Colonic mucosa (tissue), 4 donors: ENCODE data around the gene PDE9A. TPM values are rescaled to one million over a fixed set of nuclear protein-coding genes. Genes with fewer than 3 reads are reported as not detected.

Experiments
- DNase-seq: peaks from one replicate; pipeline ENCODE4 v3.0.0-alpha.2; 2020
- H3K27ac ChIP-seq: fragments of 200-600 bp; one replicate; pipeline ENCODE4 v1.8.0; 2021
- H3K27me3 ChIP-seq: fragments of 200-600 bp; one replicate; pipeline ENCODE4 v1.8.0; 2021
- H3K36me3 ChIP-seq: fragments of 200-600 bp; one replicate; pipeline ENCODE4 v1.8.0; 2021
- H3K4me1 ChIP-seq: fragments of 200-600 bp; one replicate; pipeline ENCODE4 v1.8.0; 2021; ENCODE audit warnings: mild to moderate bottlenecking
- H3K4me3 ChIP-seq: fragments of 200-600 bp; one replicate; pipeline ENCODE4 v1.8.0; 2021
- H3K9ac ChIP-seq, 2 donors: one replicate each; pipeline ENCODE4 v1.7.0; 2013; ENCODE audit warnings: control low read depth in 2 of 2, low read depth in 2 of 2, low read length in 2 of 2
- H3K9me3 ChIP-seq: fragments of 200-600 bp; one replicate; pipeline ENCODE4 v1.8.0; 2021
- intact Hi-C: fragments of 100-400 bp; cut with DNase I; formaldehyde crosslinking; loops from one replicate; pipeline ENCODE4 v1.14.1; 2022
- total RNA-seq, 2 donors: library from RNA; stranded (reverse); fragmentation: NEBNext Ultra II Directional in 1 of 2; extraction: Animal tissue kit (Norgen Biotek cat#: 25700) in 1 of 2; gene quantifications; one replicate each; pipeline ENCODE4 v1.2.1, GENCODE V29; 2021
- TF ChIP-seq, protein P1 (sequence below): fragments of 200-600 bp; IDR thresholded peaks from one replicate; pipeline ENCODE4 v1.8.0; 2022; ENCODE audit warnings: antibody characterized with exemption, mild to moderate bottlenecking
- donor health status: healthy.
- donor health status: DM: no; HTN: no; CAD: no.
- donor health status: DM: no; HTN: no; CAD: no.

Gene PDE9A
- total RNA-seq, 2 donors from 2014 or later: 37.5 to 56.0 TPM

DNA sequence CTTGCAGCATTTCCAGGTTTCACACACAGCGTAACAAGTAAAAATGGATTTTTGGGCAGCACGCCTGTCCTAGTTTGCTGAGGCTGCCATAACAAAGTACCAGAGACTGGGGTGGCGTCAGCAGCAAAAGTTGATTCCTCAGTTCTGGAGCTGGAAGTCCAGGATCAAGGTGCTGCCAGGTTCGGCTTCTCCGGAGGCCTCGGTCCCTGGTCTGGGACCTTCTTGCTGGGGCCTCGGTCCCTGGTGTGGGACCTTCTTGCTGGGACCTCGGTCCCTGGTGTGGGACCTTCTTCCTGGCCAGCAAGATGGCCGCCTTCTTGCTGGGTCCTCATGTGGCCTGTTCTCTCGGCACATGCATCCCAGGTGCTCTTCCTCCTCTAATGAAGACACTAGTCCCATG, 104.0 kb downstream of the PDE9A start:
- Histone ChIP-seq H3K9me3 (no peaks in the 10 kb centered on the region), H3K4me3 (no peak overlapping the region), H3K4me1 (no peaks in the 10 kb centered on the region), H3K36me3 (no peaks in the 10 kb centered on the region), H3K27ac (no peak overlapping the region), H3K9ac (no peak overlapping the region), H3K27me3 (no peaks in the 10 kb centered on the region)
- DNase-seq: no peak
- TF ChIP-seq, protein P1, sequence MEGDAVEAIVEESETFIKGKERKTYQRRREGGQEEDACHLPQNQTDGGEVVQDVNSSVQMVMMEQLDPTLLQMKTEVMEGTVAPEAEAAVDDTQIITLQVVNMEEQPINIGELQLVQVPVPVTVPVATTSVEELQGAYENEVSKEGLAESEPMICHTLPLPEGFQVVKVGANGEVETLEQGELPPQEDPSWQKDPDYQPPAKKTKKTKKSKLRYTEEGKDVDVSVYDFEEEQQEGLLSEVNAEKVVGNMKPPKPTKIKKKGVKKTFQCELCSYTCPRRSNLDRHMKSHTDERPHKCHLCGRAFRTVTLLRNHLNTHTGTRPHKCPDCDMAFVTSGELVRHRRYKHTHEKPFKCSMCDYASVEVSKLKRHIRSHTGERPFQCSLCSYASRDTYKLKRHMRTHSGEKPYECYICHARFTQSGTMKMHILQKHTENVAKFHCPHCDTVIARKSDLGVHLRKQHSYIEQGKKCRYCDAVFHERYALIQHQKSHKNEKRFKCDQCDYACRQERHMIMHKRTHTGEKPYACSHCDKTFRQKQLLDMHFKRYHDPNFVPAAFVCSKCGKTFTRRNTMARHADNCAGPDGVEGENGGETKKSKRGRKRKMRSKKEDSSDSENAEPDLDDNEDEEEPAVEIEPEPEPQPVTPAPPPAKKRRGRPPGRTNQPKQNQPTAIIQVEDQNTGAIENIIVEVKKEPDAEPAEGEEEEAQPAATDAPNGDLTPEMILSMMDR: no peak
- intact Hi-C loops: no loop called here

DNA sequence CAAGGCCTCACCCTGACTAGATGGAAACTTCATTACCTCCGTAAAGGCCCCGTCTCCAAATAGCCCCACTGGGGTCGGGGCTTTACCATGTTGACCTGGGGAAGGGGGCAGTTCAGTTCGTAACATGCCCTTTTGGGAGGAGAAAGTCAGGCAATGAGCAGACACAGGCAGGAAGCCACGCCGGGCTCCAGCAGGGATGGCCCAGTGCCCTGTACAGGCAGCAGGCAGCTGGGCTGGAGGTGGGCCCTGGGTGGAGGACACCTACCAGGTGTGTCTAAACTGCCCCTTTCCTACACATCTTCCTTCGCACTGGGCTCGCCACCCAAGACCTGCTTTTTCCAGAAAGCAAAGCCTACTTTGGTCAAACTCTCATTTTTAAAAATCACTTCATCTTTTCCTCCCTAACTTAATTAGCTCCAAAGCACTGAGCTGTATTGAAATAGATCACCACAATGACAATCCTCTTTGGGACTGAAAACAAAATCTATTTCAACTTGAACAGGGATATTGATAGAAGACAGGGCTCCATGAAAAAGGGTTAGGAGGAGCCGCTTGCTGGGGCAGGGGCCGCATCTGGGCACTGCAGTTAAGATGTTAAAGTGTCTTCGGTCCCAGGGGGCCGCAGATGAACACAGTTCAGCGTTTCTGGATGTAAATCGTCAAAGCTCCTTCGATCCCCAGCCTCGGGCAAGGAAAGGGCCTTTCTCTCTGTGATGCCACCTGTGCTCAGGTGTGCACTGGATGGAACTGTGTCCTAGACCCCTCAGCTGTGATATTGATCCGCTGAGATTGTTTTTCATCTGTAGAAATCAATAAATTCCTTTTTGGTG, 104.6 kb downstream of the PDE9A start:
- H3K9ac ChIP-seq: no peak overlapping the region
- H3K4me1 ChIP-seq: no peaks in the 10 kb centered on the region
- TF ChIP-seq, protein P1: no peak
- no peaks in the 10 kb centered on the region for H3K36me3 ChIP-seq
- DNase-seq: no peak
- H3K4me3 ChIP-seq: no peak overlapping the region
- intact Hi-C loops: no loop called here
- H3K27me3 ChIP-seq: no peaks in the 10 kb centered on the region
- H3K9me3 ChIP-seq: no peaks in the 10 kb centered on the region
- H3K27ac ChIP-seq: no peak overlapping the region

DNA sequence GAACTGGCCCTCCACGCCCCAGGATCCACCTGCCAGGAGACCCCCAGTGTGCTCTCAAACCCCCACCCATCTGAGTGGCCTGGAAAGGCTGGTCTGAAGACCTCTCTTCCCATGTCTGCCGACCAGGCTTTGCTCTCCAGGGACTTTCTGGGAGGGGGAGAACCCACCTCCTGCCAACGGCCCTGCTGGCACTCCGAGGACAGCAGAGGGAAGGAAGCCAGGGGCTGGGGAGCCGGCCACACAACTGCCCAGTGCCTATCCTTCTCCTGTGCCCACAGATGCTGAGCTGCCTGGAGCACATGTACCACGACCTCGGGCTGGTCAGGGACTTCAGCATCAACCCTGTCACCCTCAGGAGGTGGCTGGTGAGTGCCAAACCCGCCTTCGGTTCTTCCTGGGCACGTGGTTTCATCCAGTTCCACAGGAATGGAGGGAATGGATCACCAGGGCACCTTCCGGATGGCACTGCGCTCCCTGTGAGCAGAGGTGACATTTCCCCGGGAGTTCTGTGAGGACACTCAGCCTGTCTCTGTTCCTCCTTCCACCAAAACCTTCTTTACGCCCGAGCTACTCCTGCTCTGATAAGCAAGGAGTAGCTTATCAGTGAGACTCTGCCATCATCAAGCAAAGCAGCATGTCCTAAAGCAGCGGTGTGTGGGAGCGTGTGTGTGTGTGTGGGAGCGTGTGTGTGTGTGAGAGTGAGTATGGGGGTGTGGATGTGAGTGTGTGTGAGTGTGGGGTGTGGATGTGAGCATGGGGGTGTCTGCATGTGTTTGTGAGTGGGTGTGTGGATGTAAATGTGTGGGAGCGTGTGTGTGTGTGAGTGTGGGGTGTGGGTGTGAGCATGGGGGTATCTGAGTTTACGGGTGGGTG, 105.5 kb downstream of the PDE9A start:
- Histone ChIP-seq H3K9ac (no peak overlapping the region), H3K4me1 (no peaks in the 10 kb centered on the region), H3K27me3 (no peaks in the 10 kb centered on the region), H3K27ac (no peak overlapping the region), H3K4me3 (no peak overlapping the region), H3K36me3 (no peaks in the 10 kb centered on the region), H3K9me3 (no peaks in the 10 kb centered on the region)
- no peak for DNase-seq
- TF ChIP-seq, protein P1: no peak
- intact Hi-C loops: no loop called here

DNA sequence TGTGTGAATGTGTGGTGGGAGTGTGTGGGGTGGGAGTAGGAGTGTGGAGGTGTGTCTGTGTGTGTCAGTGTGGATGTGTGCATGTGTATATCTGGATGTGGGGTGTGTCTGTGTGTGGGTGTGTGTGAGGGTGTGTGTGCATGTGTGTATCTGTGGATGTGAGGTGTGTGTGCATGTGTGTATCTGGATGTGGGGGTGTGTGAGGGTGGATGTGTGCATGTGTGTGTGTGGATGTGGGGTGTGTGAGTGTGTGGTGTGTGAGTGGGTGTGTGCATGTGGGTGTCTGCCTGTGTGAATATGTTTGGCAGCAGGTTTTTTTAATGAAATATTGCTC, 106.1 kb downstream of the PDE9A start:
- TF ChIP-seq, protein P1: no peak
- no peak overlapping the region for H3K9ac ChIP-seq
- H3K9me3 ChIP-seq: no peaks in the 10 kb centered on the region
- no peak overlapping the region for H3K4me3 ChIP-seq
- no peak overlapping the region for H3K27ac ChIP-seq
- no peaks in the 10 kb centered on the region for H3K27me3 ChIP-seq
- no peak for DNase-seq
- no peaks in the 10 kb centered on the region for H3K4me1 ChIP-seq
- no peaks in the 10 kb centered on the region for H3K36me3 ChIP-seq
- intact Hi-C loops: no loop called here

DNA sequence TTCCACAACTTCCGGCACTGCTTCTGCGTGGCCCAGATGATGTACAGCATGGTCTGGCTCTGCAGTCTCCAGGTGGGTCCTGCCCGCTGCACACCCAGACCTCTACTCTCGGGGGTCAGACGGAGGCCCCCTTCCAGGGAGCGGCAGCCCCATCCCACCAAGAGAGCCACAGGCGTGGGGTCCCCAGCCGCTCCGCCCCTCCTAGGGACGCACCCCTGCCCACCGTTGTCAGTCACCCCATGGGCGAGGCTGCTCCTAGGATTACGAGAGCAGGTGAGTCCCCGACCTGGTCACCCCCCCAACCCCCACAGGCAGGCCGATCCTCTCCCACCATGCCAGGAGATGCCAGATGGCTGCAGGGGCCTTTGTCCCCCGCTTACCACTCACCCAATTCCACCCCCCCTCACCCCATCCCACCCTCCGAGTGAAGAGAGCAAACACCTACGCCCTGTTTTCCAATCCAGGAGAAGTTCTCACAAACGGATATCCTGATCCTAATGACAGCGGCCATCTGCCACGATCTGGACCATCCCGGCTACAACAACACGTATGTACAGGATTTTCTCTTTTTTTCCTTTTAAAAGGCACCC, 107.0 kb downstream of the PDE9A start:
- TF ChIP-seq, protein P1: no peak
- H3K36me3 ChIP-seq: no peaks in the 10 kb centered on the region
- no peaks in the 10 kb centered on the region for H3K9me3 ChIP-seq
- H3K4me3 ChIP-seq: no peak overlapping the region
- H3K4me1 ChIP-seq: no peaks in the 10 kb centered on the region
- DNase-seq: no peak
- no peak overlapping the region for H3K27ac ChIP-seq
- no peaks in the 10 kb centered on the region for H3K27me3 ChIP-seq
- intact Hi-C loops: no loop called here
- H3K9ac ChIP-seq: no peak overlapping the region
